HG03432 (cell line): ENCODE data around the gene MAEA.

ENCODE experiments used
- ATAC-seq: cut with Tn5 transposase; IDR thresholded peaks from one replicate; pipeline ENCODE4 v1.9.1; 2021; ENCODE audit warnings: mild to moderate bottlenecking, moderate library complexity; ENCODE audit not compliant: unreplicated experiment

Gene MAEA

DNA sequence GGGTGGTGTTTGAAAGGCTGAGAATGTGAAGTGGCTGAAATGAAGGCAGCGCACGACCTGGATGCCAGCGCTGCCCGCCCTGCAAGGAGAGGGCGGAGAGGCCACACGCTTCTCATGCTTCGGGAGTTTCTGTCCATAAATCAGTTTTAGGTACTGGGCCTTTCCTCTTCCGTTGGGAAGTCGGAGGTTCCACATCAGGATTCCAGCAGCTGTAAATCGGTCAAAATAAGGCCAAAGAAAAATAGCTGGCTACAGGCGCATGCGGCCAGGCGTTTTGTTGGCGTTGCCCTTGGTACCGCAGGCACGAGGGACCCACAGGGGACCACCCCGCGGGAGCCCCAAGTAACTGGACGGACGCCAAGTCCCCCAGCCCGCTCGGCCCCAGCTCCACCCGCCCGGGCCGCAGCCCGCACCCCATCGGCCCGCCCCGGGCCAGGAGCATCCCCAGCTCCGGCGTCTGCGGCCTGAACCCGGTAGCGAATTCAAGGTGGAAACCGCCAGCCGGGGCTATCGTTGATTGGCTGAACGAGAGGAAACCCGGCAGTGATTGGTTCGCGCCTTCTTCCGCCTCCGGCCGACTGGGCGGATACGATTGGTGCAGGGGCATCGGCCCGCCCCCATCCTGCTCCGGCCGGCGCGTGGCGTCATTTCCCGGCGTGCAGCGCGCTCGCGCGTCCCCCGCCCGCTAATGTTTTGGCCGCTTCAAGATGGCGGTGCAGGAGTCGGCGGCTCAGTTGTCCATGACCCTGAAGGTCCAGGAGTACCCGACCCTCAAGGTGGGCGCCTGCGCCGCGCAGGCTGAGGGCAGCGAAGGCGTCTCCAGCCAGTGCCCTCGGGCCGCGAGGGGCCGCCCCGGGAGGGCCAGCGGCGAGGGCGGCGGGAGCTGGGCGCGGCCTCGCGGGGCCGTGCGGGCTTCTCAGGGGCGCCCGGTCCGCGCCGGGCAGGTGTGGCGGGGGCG, at the start of gene MAEA:
Gene MAEA (plus strand): TSS at position 685 of the 958 bp plus-strand sequence. CDS start 23 bp downstream, at position 708.
- peak; percentile 92 for ATAC-seq

- ATAC-seq = no peak
These were observed 49.8 kb upstream of the MAEA start for GRCh38 chr4:1239950-1240307.

GRCh38 chr4:1240721-1241465, 48.8 kb upstream of the MAEA start:
- ATAC-seq = no peak

GRCh38 chr4:1241466-1241935, 48.2 kb upstream of the MAEA start:
- no peak for ATAC-seq

DNA sequence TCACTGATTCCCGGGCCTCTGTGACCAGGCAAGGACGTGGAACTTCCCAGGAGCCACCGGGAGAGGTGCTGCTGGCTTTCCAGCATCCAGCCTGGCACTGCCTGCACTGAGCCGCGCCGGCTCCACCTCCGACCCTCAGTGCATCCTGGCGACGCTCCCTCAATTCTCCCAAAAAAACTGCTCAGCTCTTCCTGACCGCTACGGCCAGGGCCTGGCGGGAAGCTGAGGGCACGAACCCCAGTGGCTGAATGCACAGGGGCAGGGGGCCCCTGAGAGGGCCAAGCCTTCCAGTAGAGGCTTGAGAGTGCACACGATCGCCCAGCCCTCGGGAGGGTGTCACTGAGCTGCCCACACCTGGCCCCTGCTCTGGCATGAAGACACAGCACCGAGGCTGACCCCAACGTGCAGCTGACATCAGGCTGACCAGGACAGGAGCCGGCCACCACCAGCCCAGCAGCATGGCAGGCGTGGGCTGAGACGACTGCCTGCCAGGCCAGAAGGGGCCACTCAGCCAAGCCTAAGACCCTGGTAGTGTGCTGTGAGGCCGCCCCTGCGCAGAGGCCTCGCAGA, 47.7 kb upstream of the MAEA start:
- no peak for ATAC-seq

GRCh38 chr4:1242506-1243450, 46.9 kb upstream of the MAEA start:
- ATAC-seq = no peak

GRCh38 chr4:1243451-1244080, 46.1 kb upstream of the MAEA start:
- no peak for ATAC-seq

DNA sequence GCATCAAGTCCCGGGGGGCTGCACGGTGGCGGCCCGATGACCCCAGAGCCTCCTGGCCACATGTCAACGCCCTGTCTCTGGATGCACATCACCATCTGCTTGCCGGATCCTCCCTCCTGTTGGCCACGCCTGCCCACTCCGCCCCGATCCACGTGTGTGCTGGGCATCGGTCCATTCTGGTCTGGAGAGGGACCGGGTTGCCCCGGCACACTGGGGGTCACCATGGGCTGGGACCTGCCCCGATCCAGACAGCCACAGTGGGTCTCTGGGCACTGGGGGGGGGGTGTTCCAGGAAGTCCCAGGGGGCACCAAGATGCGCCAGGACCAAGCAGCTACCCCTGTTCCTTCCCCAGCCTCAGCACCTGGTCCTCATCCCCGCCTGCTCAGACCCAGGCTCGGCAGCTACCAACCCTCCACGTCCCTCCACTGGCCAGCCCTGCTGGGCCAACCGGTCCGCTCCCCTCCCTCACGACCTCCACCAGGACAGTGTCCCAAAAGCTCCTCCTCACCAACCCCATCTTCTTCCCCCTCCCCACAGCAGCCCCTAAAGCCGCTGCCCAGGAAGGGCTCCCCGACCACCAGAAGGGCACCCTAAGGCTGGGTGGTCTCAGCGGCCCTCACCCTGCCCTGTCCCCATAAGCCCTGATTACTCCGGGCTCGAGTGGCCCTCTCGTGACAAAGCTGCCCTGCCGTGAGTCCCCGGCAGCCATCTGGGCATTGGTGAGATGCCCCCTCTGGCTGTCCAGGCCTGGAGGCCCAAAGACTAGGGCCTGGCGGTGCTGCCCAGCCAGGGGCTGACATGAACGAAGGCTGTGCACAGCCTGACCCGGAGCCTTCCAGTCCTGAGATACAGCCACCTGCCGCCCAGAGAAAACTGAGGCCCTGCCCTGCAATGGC, 45.4 kb upstream of the MAEA start:
- ATAC-seq = no peak

- ATAC-seq = no peak
These were observed 44.7 kb upstream of the MAEA start for GRCh38 chr4:1244978-1245471.

- ATAC-seq = no peak
These were observed 44.1 kb upstream of the MAEA start for GRCh38 chr4:1245481-1246051.

DNA sequence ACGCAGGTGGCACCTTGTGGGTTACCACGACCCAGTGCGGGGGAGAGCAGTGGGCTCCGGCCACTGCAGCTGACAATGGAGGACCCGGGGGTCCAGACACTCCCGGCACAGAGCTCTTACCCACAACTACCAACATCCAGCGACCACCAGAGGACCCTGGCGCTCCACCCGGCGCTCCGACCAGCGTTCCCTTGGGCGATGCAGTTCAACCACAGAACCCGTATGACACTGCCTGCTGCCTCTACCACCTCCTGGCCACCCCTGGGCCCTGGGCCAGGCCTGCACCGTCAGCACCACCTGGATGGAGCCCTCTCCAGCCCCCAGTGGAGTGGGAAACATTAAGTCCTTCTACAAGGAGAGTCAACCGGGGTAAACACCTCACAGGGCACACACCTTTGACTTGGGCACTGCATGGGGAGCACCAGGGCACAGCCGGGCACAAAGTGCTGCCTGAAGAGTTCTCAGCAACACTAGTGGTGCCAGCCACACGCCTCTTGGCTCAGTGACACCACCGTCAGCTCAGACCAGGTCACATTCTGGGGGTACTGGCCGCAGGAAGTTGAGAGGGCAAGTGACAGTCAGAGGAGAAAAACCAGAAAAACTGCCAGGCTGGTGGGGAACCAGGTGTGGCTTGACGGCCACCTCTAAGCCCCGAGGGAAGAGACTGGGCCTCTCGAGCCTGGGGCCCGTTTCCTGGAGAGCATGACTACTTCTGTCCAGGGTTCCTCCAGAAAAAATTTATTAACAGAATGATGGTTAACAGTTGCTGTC, 43.4 kb upstream of the MAEA start:
- ATAC-seq = no peak

- no peak for ATAC-seq
These were observed 42.5 kb upstream of the MAEA start for GRCh38 chr4:1246901-1247863.

DNA sequence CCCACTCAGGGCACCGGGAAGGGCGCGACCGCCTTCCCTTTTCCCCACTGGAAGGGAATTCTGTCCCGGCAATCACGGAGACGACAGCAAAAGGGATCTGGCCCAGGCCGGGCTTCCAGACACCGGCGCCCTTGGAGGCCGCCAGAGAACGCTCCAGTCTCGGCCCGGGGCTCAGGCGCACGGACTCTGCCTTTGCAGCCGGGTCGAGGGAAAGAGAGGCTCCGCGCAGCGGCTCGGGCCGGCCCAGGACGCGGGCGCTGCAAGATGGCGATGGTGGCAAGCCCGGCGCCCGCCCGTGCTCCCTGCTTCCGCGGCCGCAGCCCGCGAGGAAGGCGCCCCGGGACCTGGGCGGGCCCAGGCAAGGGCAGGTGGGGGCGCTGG, 41.8 kb upstream of the MAEA start:
- peak; percentile 19 for ATAC-seq

GRCh38 chr4:1248245-1249147, 41.2 kb upstream of the MAEA start, which contains the start of gene CTBP1:
Gene CTBP1 (minus strand): TSS chr4:1249130. CDS start chr4:1241331, 7,799 bp downstream.
- ATAC-seq = peak; percentile 47

DNA sequence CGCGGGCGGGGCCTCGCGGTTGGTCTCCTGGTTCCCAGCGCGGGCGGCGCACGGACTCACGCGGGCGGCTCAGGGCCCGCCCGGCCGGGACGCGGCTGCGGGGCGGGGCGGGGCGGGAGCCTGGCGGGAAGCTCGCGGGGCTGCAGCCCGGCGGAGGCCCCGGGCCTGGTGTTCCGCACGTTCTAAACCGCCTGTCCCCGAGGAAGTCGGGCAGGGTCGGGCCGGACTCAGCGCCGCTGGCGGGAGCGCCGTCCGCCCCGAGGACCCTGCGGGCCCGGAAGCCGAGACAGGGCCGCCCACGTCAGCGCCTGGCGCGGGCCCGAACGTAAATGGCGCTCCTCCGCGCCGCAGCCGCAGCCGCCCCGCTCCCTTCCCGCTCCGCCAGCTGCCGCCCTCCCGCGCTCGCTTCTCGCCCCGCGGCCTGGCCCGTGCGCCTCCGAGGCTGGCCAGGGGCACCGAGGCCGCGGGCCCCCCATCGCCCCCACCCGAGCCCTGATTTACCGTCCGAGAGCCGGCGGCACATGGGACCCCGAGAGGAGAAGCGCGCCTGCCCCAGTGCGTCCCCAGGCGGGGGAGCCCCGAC, 40.5 kb upstream of the MAEA start:
- ATAC-seq = peak; percentile 61
